ENCODE results near the gene SALL1.

The SALL1 gene

GRCh38 chr16:51095890-51096626 lies 55.0 kb downstream of the SALL1 start:
- Histone ChIP-seq H3K79me2 (ENCODE audit: low read length) (no peaks in the 10 kb centered on the region), H3K9me3 (replicated peaks; ENCODE audit: insufficient read depth, low read length) (no peaks in the 10 kb centered on the region), H3K4me1 (ENCODE audit: low read length) (no peaks in the 10 kb centered on the region), H3K9me2 (replicated peaks; ENCODE audit: insufficient read depth, low read length) (no peaks in the 10 kb centered on the region), H4K20me1 (ENCODE audit: insufficient read depth, low read length) (no peaks in the 10 kb centered on the region), H3K27ac (ENCODE audit: low read length) (no peak overlapping the region), H3F3A (ENCODE audit: insufficient read depth, low read length) (no peaks in the 10 kb centered on the region), H3K36me3 (replicated peaks; ENCODE audit: insufficient read depth, low read length) (no peaks in the 10 kb centered on the region), H2AFZ (ENCODE audit: low read length) (no peak overlapping the region), H3K9ac (ENCODE audit: low read length) (no peak overlapping the region), H3K4me3 (ENCODE audit: low read length) (no peak overlapping the region), H3K4me2 (ENCODE audit: low read depth, low read length) (no peak overlapping the region), H3K27me3 (replicated peaks; ENCODE audit: insufficient read depth, low read length) (no peaks in the 10 kb centered on the region)
- DNase-seq: no peak
- TF ChIP-seq EZH2 (optimal IDR thresholded peaks at IDR 0.05; ENCODE audit: low read depth, low read length): no peak
- TF ChIP-seq EZH2phosphoT487 (IDR thresholded peaks at IDR 0.05; ENCODE audit: low read length): no peak
- TF ChIP-seq CTCF (IDR thresholded peaks at IDR 0.05; ENCODE audit: low read length): no peak

GRCh38 chr16:51095084-51095881 lies 55.8 kb downstream of the SALL1 start:
- H3K27ac ChIP-seq (ENCODE audit: low read length): no peak overlapping the region
- H3K79me2 ChIP-seq (ENCODE audit: low read length): no peaks in the 10 kb centered on the region
- no peak overlapping the region for H3K4me3 ChIP-seq (ENCODE audit: low read length)
- H3K27me3 ChIP-seq (replicated peaks; ENCODE audit: insufficient read depth, low read length): no peaks in the 10 kb centered on the region
- H2AFZ ChIP-seq (ENCODE audit: low read length): no peak overlapping the region
- no peaks in the 10 kb centered on the region for H3K9me3 ChIP-seq (replicated peaks; ENCODE audit: insufficient read depth, low read length)
- H3K9ac ChIP-seq (ENCODE audit: low read length): no peak overlapping the region
- no peaks in the 10 kb centered on the region for H3K4me1 ChIP-seq (ENCODE audit: low read length)
- no peaks in the 10 kb centered on the region for H3K9me2 ChIP-seq (replicated peaks; ENCODE audit: insufficient read depth, low read length)
- H3K36me3 ChIP-seq (replicated peaks; ENCODE audit: insufficient read depth, low read length): no peaks in the 10 kb centered on the region
- TF ChIP-seq CTCF (IDR thresholded peaks at IDR 0.05; ENCODE audit: low read length) (no peak), EZH2 (optimal IDR thresholded peaks at IDR 0.05; ENCODE audit: low read depth, low read length) (no peak), EZH2phosphoT487 (IDR thresholded peaks at IDR 0.05; ENCODE audit: low read length) (no peak)
- H4K20me1 ChIP-seq (ENCODE audit: insufficient read depth, low read length): no peaks in the 10 kb centered on the region
- no peak overlapping the region for H3K4me2 ChIP-seq (ENCODE audit: low read depth, low read length)
- DNase-seq: no peak
- no peaks in the 10 kb centered on the region for H3F3A ChIP-seq (ENCODE audit: insufficient read depth, low read length)

- TF ChIP-seq EZH2 (optimal IDR thresholded peaks at IDR 0.05; ENCODE audit: low read depth, low read length) (no peak), CTCF (IDR thresholded peaks at IDR 0.05; ENCODE audit: low read length) (no peak), EZH2phosphoT487 (IDR thresholded peaks at IDR 0.05; ENCODE audit: low read length) (no peak)
- H3F3A ChIP-seq (ENCODE audit: insufficient read depth, low read length): no peaks in the 10 kb centered on the region
- no peak overlapping the region for H3K9ac ChIP-seq (ENCODE audit: low read length)
- no peak overlapping the region for H2AFZ ChIP-seq (ENCODE audit: low read length)
- no peaks in the 10 kb centered on the region for H3K9me2 ChIP-seq (replicated peaks; ENCODE audit: insufficient read depth, low read length)
- DNase-seq: no peak
- no peak overlapping the region for H3K4me2 ChIP-seq (ENCODE audit: low read depth, low read length)
- no peaks in the 10 kb centered on the region for H3K4me1 ChIP-seq (ENCODE audit: low read length)
- H3K79me2 ChIP-seq (ENCODE audit: low read length): no peaks in the 10 kb centered on the region
- H3K4me3 ChIP-seq (ENCODE audit: low read length): no peak overlapping the region
- H3K36me3 ChIP-seq (replicated peaks; ENCODE audit: insufficient read depth, low read length): no peaks in the 10 kb centered on the region
- H3K9me3 ChIP-seq (replicated peaks; ENCODE audit: insufficient read depth, low read length): no peaks in the 10 kb centered on the region
- H3K27me3 ChIP-seq (replicated peaks; ENCODE audit: insufficient read depth, low read length): no peaks in the 10 kb centered on the region
- no peaks in the 10 kb centered on the region for H4K20me1 ChIP-seq (ENCODE audit: insufficient read depth, low read length)
- no peak overlapping the region for H3K27ac ChIP-seq (ENCODE audit: low read length)
These were observed 57.3 kb downstream of the SALL1 start for GRCh38 chr16:51093726-51094280.

Data from MM.1S (cell line).